Measurements from ENCODE around the gene MEGF8. TPM values are rescaled to one million over a fixed set of nuclear protein-coding genes. Genes with fewer than 3 reads are reported as not detected.
A peak's percentile ranks its signal among the peaks of the same experiment; 100 is the strongest.

Gene MEGF8
- total RNA-seq, 2 donors from 2014 or later: 9.9 to 24.1 TPM

DNA sequence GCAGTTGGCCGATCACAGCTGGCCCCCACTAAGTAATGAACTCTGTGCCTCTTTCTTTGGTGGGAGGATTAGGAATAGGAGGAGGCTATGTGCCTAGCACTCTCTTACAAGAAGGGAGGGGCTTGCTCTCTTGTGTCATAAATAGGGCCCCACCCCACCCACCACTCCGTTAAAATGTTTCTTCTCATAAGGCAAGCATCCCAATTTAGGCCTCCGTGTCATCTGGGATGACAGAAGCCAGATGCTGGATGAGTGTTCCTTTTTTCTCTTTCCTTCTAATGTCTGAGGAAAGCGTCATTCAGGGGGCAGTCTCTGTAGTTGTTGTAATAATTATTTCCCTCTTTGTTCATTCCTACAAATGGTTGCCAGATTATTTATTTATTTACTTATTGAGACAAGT is 101.9 kb downstream of the MEGF8 start, which contains the start of gene LIPE:
Gene LIPE, minus strand, starts transcription at position 76 of the 400 bp plus-strand sequence. CDS start 239 bp downstream, outside the sequence.
- H3K27ac ChIP-seq: no peak within 1 kb of the TSS
- DNase-seq: peak in 1 of 4 donors; percentile 12
- ATAC-seq: no peak
- H3K4me3 ChIP-seq: no peak within 1 kb of the TSS
- peaks cover 21% of the 10 kb centered on the region for H3K4me1 ChIP-seq
- H3K36me3 ChIP-seq (replicated peaks in 1 of 2; ENCODE audit: insufficient read depth in 1 of 2, low read depth in 2 of 2): no peaks in the 10 kb centered on the region
- WGBS, 2 donors: 71 to 88% methylated on average over 4 of the region's 4 CpGs
- TF ChIP-seq, protein P1, sequence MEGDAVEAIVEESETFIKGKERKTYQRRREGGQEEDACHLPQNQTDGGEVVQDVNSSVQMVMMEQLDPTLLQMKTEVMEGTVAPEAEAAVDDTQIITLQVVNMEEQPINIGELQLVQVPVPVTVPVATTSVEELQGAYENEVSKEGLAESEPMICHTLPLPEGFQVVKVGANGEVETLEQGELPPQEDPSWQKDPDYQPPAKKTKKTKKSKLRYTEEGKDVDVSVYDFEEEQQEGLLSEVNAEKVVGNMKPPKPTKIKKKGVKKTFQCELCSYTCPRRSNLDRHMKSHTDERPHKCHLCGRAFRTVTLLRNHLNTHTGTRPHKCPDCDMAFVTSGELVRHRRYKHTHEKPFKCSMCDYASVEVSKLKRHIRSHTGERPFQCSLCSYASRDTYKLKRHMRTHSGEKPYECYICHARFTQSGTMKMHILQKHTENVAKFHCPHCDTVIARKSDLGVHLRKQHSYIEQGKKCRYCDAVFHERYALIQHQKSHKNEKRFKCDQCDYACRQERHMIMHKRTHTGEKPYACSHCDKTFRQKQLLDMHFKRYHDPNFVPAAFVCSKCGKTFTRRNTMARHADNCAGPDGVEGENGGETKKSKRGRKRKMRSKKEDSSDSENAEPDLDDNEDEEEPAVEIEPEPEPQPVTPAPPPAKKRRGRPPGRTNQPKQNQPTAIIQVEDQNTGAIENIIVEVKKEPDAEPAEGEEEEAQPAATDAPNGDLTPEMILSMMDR (IDR thresholded peaks at IDR 0.05): no peak
- TF ChIP-seq POLR2A (IDR thresholded peaks at IDR 0.05): no peak
- intact Hi-C loops (cut with DNase I): no loop called here
- no peaks in the 10 kb centered on the region for H3K9me3 ChIP-seq
- no peaks in the 10 kb centered on the region for H3K27me3 ChIP-seq

Small RNAs within 50 kb of the gene (microRNA-seq; reads per million reads assigned to microRNA genes)
- 0 reads per million in 2 donors for gene MIR8077 (ENCODE audit: borderline number of aligned reads in 2 of 2, borderline replicate concordance in 2 of 2)

Small RNAs within 50 kb of the gene (small RNA-seq; reads per million reads assigned to genes)
- gene MIR8077: not detected

Other genes with a start within 250 kb of the MEGF8 start
- gene ZNF574, start 249.5 kb upstream of the MEGF8 start, total RNA-seq: 10 to 100 TPM in 1 of 2 donors, 1 to 10 TPM in 1; 8.6 to 14.2 TPM
- gene POU2F2, start 193.2 kb upstream of the MEGF8 start, total RNA-seq: 1 to 10 TPM in 1 of 2 donors, under 1 TPM in 1; under 0.01 to 1.6 TPM
- 10 to 100 TPM; 34.8 to 44.2 TPM for gene DEDD2, start 108.0 kb upstream of the MEGF8 start, total RNA-seq
- gene ZNF526, start 105.3 kb upstream of the MEGF8 start, total RNA-seq: 1 to 10 TPM; 4.9 to 6.0 TPM
- 10 to 100 TPM; 12.5 to 14.5 TPM for gene GSK3A, start 83.0 kb upstream of the MEGF8 start, total RNA-seq
- gene ERF, start 70.5 kb upstream of the MEGF8 start, total RNA-seq: 10 to 100 TPM; 10.6 to 31.6 TPM
- 10 to 100 TPM; 40.5 to 61.0 TPM for gene CIC, start 56.4 kb upstream of the MEGF8 start, total RNA-seq
- under 1 TPM in 1 of 2 donors, not detected in 1; 0.52 TPM for gene PRR19, start 23.5 kb upstream of the MEGF8 start, total RNA-seq
- gene PAFAH1B3, start 23.0 kb upstream of the MEGF8 start, total RNA-seq: 10 to 100 TPM in 1 of 2 donors, 1 to 10 TPM in 1; 7.9 to 12.5 TPM
- not detected for gene TMEM145, start 12.3 kb upstream of the MEGF8 start, total RNA-seq
- gene CNFN, start 64.7 kb downstream of the MEGF8 start, total RNA-seq: not detected
- gene LIPE, start 101.8 kb downstream of the MEGF8 start, total RNA-seq: 100 to 1,000 TPM in 1 of 2 donors, 1 to 10 TPM in 1; 8.3 to 357 TPM
- 10 to 100 TPM in 1 of 2 donors, 1 to 10 TPM in 1; 6.3 to 19.2 TPM for gene CXCL17, start 117.3 kb downstream of the MEGF8 start, total RNA-seq
- 1 to 10 TPM; 1.8 to 2.3 TPM for gene CEACAM1, start 202.8 kb downstream of the MEGF8 start, total RNA-seq